Activated CD8-positive, alpha-beta memory T cell treated with anti-CD3 and anti-CD28 coated beads, Interleukin-2, amount 50 U/mL, for 48 hours (primary cell): ENCODE data around the gene TTBK1.

Experiments used
- DNase-seq: peaks from one replicate; pipeline ENCODE4 v3.0.0-alpha.2; 2020

TTBK1 gene

GRCh38 chr6:43256670-43257366 lies 13.5 kb downstream of the TTBK1 start:
- no peak for DNase-seq

- DNase-seq, result no peak
Measured at GRCh38 chr6:43257367-43258145, 14.3 kb downstream of the TTBK1 start.

GRCh38 chr6:43258180-43258579 lies 14.9 kb downstream of the TTBK1 start:
- DNase-seq, result no peak

GRCh38 chr6:43258807-43259686 lies 15.8 kb downstream of the TTBK1 start:
- DNase-seq, result no peak

GRCh38 chr6:43260791-43261190 lies 17.5 kb downstream of the TTBK1 start:
- no peak for DNase-seq

- DNase-seq, result no peak
Measured at GRCh38 chr6:43261198-43261597, 17.9 kb downstream of the TTBK1 start.

- DNase-seq, result no peak
Measured at GRCh38 chr6:43262000-43262779, 18.9 kb downstream of the TTBK1 start.

- DNase-seq, result no peak
Measured at GRCh38 chr6:43262780-43263313, 19.6 kb downstream of the TTBK1 start.

GRCh38 chr6:43263314-43264178 lies 20.3 kb downstream of the TTBK1 start:
- peak; percentile 83 for DNase-seq

GRCh38 chr6:43264599-43265145 lies 21.4 kb downstream of the TTBK1 start:
- no peak for DNase-seq

- no peak for DNase-seq
Measured at GRCh38 chr6:43265564-43265963, 22.3 kb downstream of the TTBK1 start.

- no peak for DNase-seq
Measured at GRCh38 chr6:43267619-43268354, 24.5 kb downstream of the TTBK1 start.

- no peak for DNase-seq
Measured at GRCh38 chr6:43268355-43268700, 25.0 kb downstream of the TTBK1 start.

- no peak for DNase-seq
Measured at GRCh38 chr6:43268782-43269272, 25.5 kb downstream of the TTBK1 start.

GRCh38 chr6:43269273-43270007 lies 26.2 kb downstream of the TTBK1 start:
- DNase-seq, result peak; percentile 73

- no peak for DNase-seq
Measured at GRCh38 chr6:43271103-43271815, 28.0 kb downstream of the TTBK1 start.

GRCh38 chr6:43271944-43272343 lies 28.7 kb downstream of the TTBK1 start:
- no peak for DNase-seq

GRCh38 chr6:43273707-43274106 lies 30.4 kb downstream of the TTBK1 start:
- no peak for DNase-seq
